Measurements from ENCODE around the gene MKNK1. TPM values are rescaled to one million over a fixed set of nuclear protein-coding genes. Genes with fewer than 3 reads are reported as not detected.

The MKNK1 gene
- total RNA-seq, 1 experiment from 2014 or later = 18.6 TPM

GRCh38 chr1:46596846-46597245 lies 7.2 kb downstream of the MKNK1 start:
- H3K27ac Mint-ChIP-seq = no peak overlapping the region
- no peak for DNase-seq (ENCODE audit: low spot score)
- H3K36me3 Mint-ChIP-seq = peaks cover 14% of the 10 kb centered on the region
- TF ChIP-seq CBFB (CRISPR knock-in tag; IDR thresholded peaks at IDR 0.05; ENCODE audit: low read depth) (no peak), ZNF219 (CRISPR knock-in tag; IDR thresholded peaks at IDR 0.05; ENCODE audit: borderline replicate concordance) (no peak), MAX (CRISPR knock-in tag; IDR thresholded peaks at IDR 0.05) (no peak), ATF2 (CRISPR knock-in tag; IDR thresholded peaks at IDR 0.05; ENCODE audit: borderline replicate concordance, low read depth) (no peak), ZBTB21 (CRISPR knock-in tag; IDR thresholded peaks at IDR 0.05; ENCODE audit: borderline replicate concordance) (no peak), ZSCAN18 (CRISPR knock-in tag; IDR thresholded peaks at IDR 0.05) (no peak), STAT6 (CRISPR knock-in tag; conservative IDR thresholded peaks at IDR 0.05; ENCODE audit: low read depth) (no peak), AFF4 (CRISPR knock-in tag; IDR thresholded peaks at IDR 0.05; ENCODE audit: borderline replicate concordance) (no peak), GTF2I (CRISPR knock-in tag; conservative IDR thresholded peaks at IDR 0.05) (no peak), ERG (CRISPR knock-in tag; IDR thresholded peaks at IDR 0.05) (no peak), FOXJ3 (CRISPR knock-in tag; IDR thresholded peaks at IDR 0.05; ENCODE audit: borderline replicate concordance) (no peak), HMGXB4 (CRISPR knock-in tag; IDR thresholded peaks at IDR 0.05) (no peak), ZNF317 (CRISPR knock-in tag; IDR thresholded peaks at IDR 0.05; ENCODE audit: borderline replicate concordance, low read depth) (no peak), NFATC4 (CRISPR knock-in tag; IDR thresholded peaks at IDR 0.05) (no peak), NFE2L1 (CRISPR knock-in tag; IDR thresholded peaks at IDR 0.05) (no peak)
- TF ChIP-seq, protein P1, sequence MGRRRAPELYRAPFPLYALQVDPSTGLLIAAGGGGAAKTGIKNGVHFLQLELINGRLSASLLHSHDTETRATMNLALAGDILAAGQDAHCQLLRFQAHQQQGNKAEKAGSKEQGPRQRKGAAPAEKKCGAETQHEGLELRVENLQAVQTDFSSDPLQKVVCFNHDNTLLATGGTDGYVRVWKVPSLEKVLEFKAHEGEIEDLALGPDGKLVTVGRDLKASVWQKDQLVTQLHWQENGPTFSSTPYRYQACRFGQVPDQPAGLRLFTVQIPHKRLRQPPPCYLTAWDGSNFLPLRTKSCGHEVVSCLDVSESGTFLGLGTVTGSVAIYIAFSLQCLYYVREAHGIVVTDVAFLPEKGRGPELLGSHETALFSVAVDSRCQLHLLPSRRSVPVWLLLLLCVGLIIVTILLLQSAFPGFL (CRISPR knock-in tag; IDR thresholded peaks at IDR 0.05; ENCODE audit: borderline replicate concordance) = no peak
- TF ChIP-seq, protein P2, sequence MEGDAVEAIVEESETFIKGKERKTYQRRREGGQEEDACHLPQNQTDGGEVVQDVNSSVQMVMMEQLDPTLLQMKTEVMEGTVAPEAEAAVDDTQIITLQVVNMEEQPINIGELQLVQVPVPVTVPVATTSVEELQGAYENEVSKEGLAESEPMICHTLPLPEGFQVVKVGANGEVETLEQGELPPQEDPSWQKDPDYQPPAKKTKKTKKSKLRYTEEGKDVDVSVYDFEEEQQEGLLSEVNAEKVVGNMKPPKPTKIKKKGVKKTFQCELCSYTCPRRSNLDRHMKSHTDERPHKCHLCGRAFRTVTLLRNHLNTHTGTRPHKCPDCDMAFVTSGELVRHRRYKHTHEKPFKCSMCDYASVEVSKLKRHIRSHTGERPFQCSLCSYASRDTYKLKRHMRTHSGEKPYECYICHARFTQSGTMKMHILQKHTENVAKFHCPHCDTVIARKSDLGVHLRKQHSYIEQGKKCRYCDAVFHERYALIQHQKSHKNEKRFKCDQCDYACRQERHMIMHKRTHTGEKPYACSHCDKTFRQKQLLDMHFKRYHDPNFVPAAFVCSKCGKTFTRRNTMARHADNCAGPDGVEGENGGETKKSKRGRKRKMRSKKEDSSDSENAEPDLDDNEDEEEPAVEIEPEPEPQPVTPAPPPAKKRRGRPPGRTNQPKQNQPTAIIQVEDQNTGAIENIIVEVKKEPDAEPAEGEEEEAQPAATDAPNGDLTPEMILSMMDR (IDR thresholded peaks at IDR 0.05) = no peak
- TF ChIP-seq, protein P3, sequence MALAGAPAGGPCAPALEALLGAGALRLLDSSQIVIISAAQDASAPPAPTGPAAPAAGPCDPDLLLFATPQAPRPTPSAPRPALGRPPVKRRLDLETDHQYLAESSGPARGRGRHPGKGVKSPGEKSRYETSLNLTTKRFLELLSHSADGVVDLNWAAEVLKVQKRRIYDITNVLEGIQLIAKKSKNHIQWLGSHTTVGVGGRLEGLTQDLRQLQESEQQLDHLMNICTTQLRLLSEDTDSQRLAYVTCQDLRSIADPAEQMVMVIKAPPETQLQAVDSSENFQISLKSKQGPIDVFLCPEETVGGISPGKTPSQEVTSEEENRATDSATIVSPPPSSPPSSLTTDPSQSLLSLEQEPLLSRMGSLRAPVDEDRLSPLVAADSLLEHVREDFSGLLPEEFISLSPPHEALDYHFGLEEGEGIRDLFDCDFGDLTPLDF (CRISPR knock-in tag; IDR thresholded peaks at IDR 0.05) = no peak
- no peaks in the 10 kb centered on the region for H3K27me3 Mint-ChIP-seq (ENCODE audit: low read depth)
- ATAC-seq = no peak
- ChIA-PET POLR2A (no interaction called here), CTCF (interaction anchor here (0.7 to 1.8 kb wide), 3 partner anchors 10 to 150 kb away, joined by 4 to 5 read pairs (median 4); no protein-coding TSS in a partner anchor)
- H3K4me1 Mint-ChIP-seq = no peaks in the 10 kb centered on the region
- H3K9me3 Mint-ChIP-seq = no peaks in the 10 kb centered on the region
- H3K4me3 Mint-ChIP-seq = no peak overlapping the region
